Astrocyte (in vitro differentiated cells and primary cell): Measurements from ENCODE around the gene NDUFB2. TPM values are rescaled to one million over a fixed set of nuclear protein-coding genes. Genes with fewer than 3 reads are reported as not detected.
A peak's percentile ranks its signal among the peaks of the same experiment; 100 is the strongest.

Experiments
- DNase-seq: peaks from one replicate; pipeline ENCODE4 v3.0.0-alpha.2; 2010; ENCODE audit warnings: low read depth
- FAIRE-seq: peaks from 2 replicates; lab custom pipeline; 2011; peaks lifted over from hg19 to GRCh38; lab: Jason Lieb, UNC
- H2AFZ ChIP-seq: 2 replicates; pipeline ENCODE4 v1.6.0; 2012; ENCODE audit warnings: low read depth, low read length, inconsistent platforms
- H3K27ac ChIP-seq: 2 replicates; pipeline ENCODE4 v1.5.1; 2011; ENCODE audit warnings: low read depth, low read length, inconsistent platforms
- H3K27me3 ChIP-seq: 2 replicates; pipeline ENCODE4 v1.6.0; 2011; ENCODE audit warnings: low read length, inconsistent platforms; ENCODE audit not compliant: insufficient read depth
- H3K36me3 ChIP-seq: 2 replicates; pipeline ENCODE4 v1.5.1; 2011; ENCODE audit warnings: low read length, inconsistent platforms; ENCODE audit not compliant: insufficient read depth
- H3K4me1 ChIP-seq: 2 replicates; pipeline ENCODE4 v1.5.1; 2011; ENCODE audit warnings: low read length, inconsistent platforms; ENCODE audit not compliant: insufficient read depth
- H3K4me2 ChIP-seq: 2 replicates; pipeline ENCODE4 v1.6.0; 2012; ENCODE audit warnings: low read length, inconsistent platforms
- H3K4me3 ChIP-seq: 2 replicates; pipeline ENCODE4 v1.5.1; 2011; ENCODE audit warnings: low read depth, mild to moderate bottlenecking, low read length, inconsistent platforms; ENCODE audit not compliant: insufficient read depth
- H3K79me2 ChIP-seq: 2 replicates; pipeline ENCODE4 v1.6.0; 2012; ENCODE audit warnings: mild to moderate bottlenecking, low read length, inconsistent platforms; ENCODE audit not compliant: insufficient read depth
- H3K9ac ChIP-seq: 2 replicates; pipeline ENCODE4 v1.6.0; 2012; ENCODE audit warnings: mild to moderate bottlenecking, low read length, inconsistent platforms
- H3K9me3 ChIP-seq: 2 replicates; pipeline ENCODE4 v1.5.1; 2012; ENCODE audit warnings: low read depth, mild to moderate bottlenecking, low read length, inconsistent platforms; ENCODE audit not compliant: insufficient read depth
- H4K20me1 ChIP-seq: 2 replicates; pipeline ENCODE4 v1.6.0; 2012; ENCODE audit warnings: low read length, inconsistent platforms; ENCODE audit not compliant: insufficient read depth
- H3K27ac Mint-ChIP-seq: one replicate; pipeline ENCODE4 v1.8.0; 2021; ENCODE audit warnings: mild to moderate bottlenecking, mixed read lengths; ENCODE audit not compliant: unreplicated experiment
- H3K27me3 Mint-ChIP-seq: one replicate; pipeline ENCODE4 v1.8.0; 2021; ENCODE audit warnings: low read depth, mixed read lengths; ENCODE audit not compliant: unreplicated experiment
- H3K36me3 Mint-ChIP-seq: one replicate; pipeline ENCODE4 v1.8.0; 2021; ENCODE audit warnings: low read depth, mixed read lengths; ENCODE audit not compliant: unreplicated experiment
- H3K4me1 Mint-ChIP-seq: one replicate; pipeline ENCODE4 v1.8.0; 2021; ENCODE audit warnings: low read depth, mixed read lengths; ENCODE audit not compliant: unreplicated experiment
- H3K4me3 Mint-ChIP-seq: one replicate; pipeline ENCODE4 v1.8.0; 2021; ENCODE audit warnings: mild to moderate bottlenecking, moderate library complexity, mixed read lengths; ENCODE audit not compliant: unreplicated experiment
- H3K9me3 Mint-ChIP-seq: one replicate; pipeline ENCODE4 v1.8.0; 2021; ENCODE audit warnings: mild to moderate bottlenecking, mixed read lengths; ENCODE audit not compliant: unreplicated experiment
- CTCF ChIP-seq: IDR thresholded peaks from 2 replicates; pipeline ENCODE4 v1.5.1; 2011; ENCODE audit warnings: low read depth, mild to moderate bottlenecking, inconsistent platforms, low read length, moderate library complexity; ENCODE audit not compliant: insufficient read depth
- EZH2 ChIP-seq: IDR thresholded peaks from 2 replicates; pipeline ENCODE4 v1.6.1; 2012; ENCODE audit warnings: mild to moderate bottlenecking, low read length, inconsistent platforms; ENCODE audit not compliant: insufficient read depth
- total RNA-seq: library from RNA; stranded (reverse); gene quantifications from 2 replicates; pipeline ENCODE4 v1.2.1, GENCODE V29; 2021

The NDUFB2 gene
- total RNA-seq, 1 donor from 2014 or later, result 254 TPM

- Mint-ChIP-seq H3K27me3 (no peaks in the 10 kb centered on the region), H3K4me1 (peaks cover 2% of the 10 kb centered on the region), H3K9me3 (peaks cover 13% of the 10 kb centered on the region), H3K36me3 (peaks cover 19% of the 10 kb centered on the region), H3K4me3 (no peak overlapping the region), H3K27ac (no peak overlapping the region)
- no peaks in the 10 kb centered on the region for H3K9me3 ChIP-seq
- no peak overlapping the region for H3K27ac ChIP-seq
- no peak for DNase-seq
- no peaks in the 10 kb centered on the region for H3K36me3 ChIP-seq
- H3K4me3 ChIP-seq, result no peak overlapping the region
- no peaks in the 10 kb centered on the region for H4K20me1 ChIP-seq
- H3K4me1 ChIP-seq, result no peaks in the 10 kb centered on the region
- no peaks in the 10 kb centered on the region for H3K27me3 ChIP-seq
- H2AFZ ChIP-seq, result no peak overlapping the region
- TF ChIP-seq EZH2 (no peak), CTCF (no peak)
- H3K9ac ChIP-seq, result no peak overlapping the region
- no peaks in the 10 kb centered on the region for H3K79me2 ChIP-seq
- H3K4me2 ChIP-seq, result no peak overlapping the region
- no peak for FAIRE-seq
Observed at GRCh38 chr7:140714331-140715040, 18.0 kb downstream of the NDUFB2 start.

- no peaks in the 10 kb centered on the region for H3K4me1 ChIP-seq
- Mint-ChIP-seq H3K36me3 (peaks cover 6% of the 10 kb centered on the region), H3K9me3 (no peaks in the 10 kb centered on the region), H3K27ac (peak overlapping the region; percentile 63), H3K4me3 (no peak overlapping the region), H3K27me3 (no peaks in the 10 kb centered on the region), H3K4me1 (peaks cover 4% of the 10 kb centered on the region)
- H3K36me3 ChIP-seq, result no peaks in the 10 kb centered on the region
- H3K79me2 ChIP-seq, result no peaks in the 10 kb centered on the region
- TF ChIP-seq CTCF (no peak), EZH2 (no peak)
- no peaks in the 10 kb centered on the region for H4K20me1 ChIP-seq
- H3K9ac ChIP-seq, result no peak overlapping the region
- H2AFZ ChIP-seq, result no peak overlapping the region
- no peak overlapping the region for H3K4me2 ChIP-seq
- no peaks in the 10 kb centered on the region for H3K27me3 ChIP-seq
- peak; percentile 10 for DNase-seq
- H3K27ac ChIP-seq, result no peak overlapping the region
- FAIRE-seq, result no peak
- no peak overlapping the region for H3K4me3 ChIP-seq
- no peaks in the 10 kb centered on the region for H3K9me3 ChIP-seq
Observed at GRCh38 chr7:140719721-140720120, 23.2 kb downstream of the NDUFB2 start.

GRCh38 chr7:140722254-140722653, 25.7 kb downstream of the NDUFB2 start:
- Histone ChIP-seq H3K4me2 (no peak overlapping the region), H2AFZ (no peak overlapping the region), H3K36me3 (peaks cover 6% of the 10 kb centered on the region), H3K9ac (no peak overlapping the region), H4K20me1 (no peaks in the 10 kb centered on the region), H3K79me2 (no peaks in the 10 kb centered on the region), H3K9me3 (no peaks in the 10 kb centered on the region), H3K4me1 (no peaks in the 10 kb centered on the region), H3K27me3 (no peaks in the 10 kb centered on the region), H3K4me3 (no peak overlapping the region), H3K27ac (no peak overlapping the region)
- Mint-ChIP-seq H3K9me3 (no peaks in the 10 kb centered on the region), H3K4me3 (no peak overlapping the region), H3K27me3 (no peaks in the 10 kb centered on the region), H3K4me1 (peaks cover 13% of the 10 kb centered on the region), H3K36me3 (no peaks in the 10 kb centered on the region), H3K27ac (no peak overlapping the region)
- DNase-seq (no peak), FAIRE-seq (no peak)
- TF ChIP-seq CTCF (no peak), EZH2 (no peak)
